ENCODE results near the gene ZBTB24. TPM values are rescaled to one million over a fixed set of nuclear protein-coding genes. Genes with fewer than 3 reads are reported as not detected.
A peak's percentile ranks its signal among the peaks of the same experiment; 100 is the strongest.

Gene ZBTB24
- total RNA-seq, 1 experiment from 2014 or later = 27.3 TPM

- no peaks in the 10 kb centered on the region for H4K20me1 ChIP-seq (ENCODE audit: control insufficient read depth, insufficient read depth, insufficient read length)
- H3K23me2 ChIP-seq (ENCODE audit: insufficient read length, low read depth, low read length, poor library complexity, severe bottlenecking) = no peaks in the 10 kb centered on the region
- H3K79me2 ChIP-seq (ENCODE audit: insufficient read depth, low read length) = no peaks in the 10 kb centered on the region
- Mint-ChIP-seq H3K27ac (0 out of 7 replicates have a peak overlapping the region, but pooled peaks of 1 of the 3 experiments have one; percentile 49), H3K27me3 (ENCODE audit: low read depth) (peaks cover 3% of the 10 kb centered on the region; the same call in 1 of the 2 replicates), H3K9me3 (no peaks in the 10 kb centered on the region; a peak in 1 of 5 replicates), H3K36me3 (ENCODE audit: insufficient read depth in 1 of 3, low read depth in 3 of 3) (no peaks in the 10 kb centered on the region; a peak in 1 of 7 replicates), H3K4me3 (no peak overlapping the region), H3K4me1 (peaks cover 45 to 51% of the 10 kb centered on the region in 2 experiments)
- no peak overlapping the region for H3K4ac ChIP-seq (ENCODE audit: low read depth, low read length)
- H3K27me3 ChIP-seq (ENCODE audit: insufficient read depth, low read length) = no peaks in the 10 kb centered on the region
- WGBS (ENCODE audit: extremely low coverage, insufficient read length, low lambda C conversion rate) = no CpG with 5 or more reads among the region's 4 CpGs
- no peak for DNase-seq
- no peak overlapping the region for H3K9ac ChIP-seq (ENCODE audit: extremely low read depth, insufficient read length, low read length)
- H4K5ac ChIP-seq (ENCODE audit: insufficient read length, low read depth, low read length) = no peak overlapping the region
- no peak overlapping the region for H3K56ac ChIP-seq (ENCODE audit: insufficient read length, low read depth, low read length)
- no peak overlapping the region for H3K23ac ChIP-seq (ENCODE audit: insufficient read length, low read depth, low read length)
- peaks cover 2% of the 10 kb centered on the region; the same call in 1 of the 2 replicates for H3K4me1 ChIP-seq (ENCODE audit: insufficient read depth, low read length)
- H2BK12ac ChIP-seq (ENCODE audit: insufficient read length, low read depth, low read length) = no peak overlapping the region
- no peak overlapping the region for H3K4me2 ChIP-seq (ENCODE audit: insufficient read depth, insufficient read length, low read length)
- TF ChIP-seq, protein P1, sequence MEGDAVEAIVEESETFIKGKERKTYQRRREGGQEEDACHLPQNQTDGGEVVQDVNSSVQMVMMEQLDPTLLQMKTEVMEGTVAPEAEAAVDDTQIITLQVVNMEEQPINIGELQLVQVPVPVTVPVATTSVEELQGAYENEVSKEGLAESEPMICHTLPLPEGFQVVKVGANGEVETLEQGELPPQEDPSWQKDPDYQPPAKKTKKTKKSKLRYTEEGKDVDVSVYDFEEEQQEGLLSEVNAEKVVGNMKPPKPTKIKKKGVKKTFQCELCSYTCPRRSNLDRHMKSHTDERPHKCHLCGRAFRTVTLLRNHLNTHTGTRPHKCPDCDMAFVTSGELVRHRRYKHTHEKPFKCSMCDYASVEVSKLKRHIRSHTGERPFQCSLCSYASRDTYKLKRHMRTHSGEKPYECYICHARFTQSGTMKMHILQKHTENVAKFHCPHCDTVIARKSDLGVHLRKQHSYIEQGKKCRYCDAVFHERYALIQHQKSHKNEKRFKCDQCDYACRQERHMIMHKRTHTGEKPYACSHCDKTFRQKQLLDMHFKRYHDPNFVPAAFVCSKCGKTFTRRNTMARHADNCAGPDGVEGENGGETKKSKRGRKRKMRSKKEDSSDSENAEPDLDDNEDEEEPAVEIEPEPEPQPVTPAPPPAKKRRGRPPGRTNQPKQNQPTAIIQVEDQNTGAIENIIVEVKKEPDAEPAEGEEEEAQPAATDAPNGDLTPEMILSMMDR (conservative IDR thresholded peaks at IDR 0.05) = no peak
- H3K27ac ChIP-seq (ENCODE audit: insufficient read length, low read depth, low read length) = no peak overlapping the region
- no peaks in the 10 kb centered on the region for H3K9me3 ChIP-seq (ENCODE audit: control insufficient read depth, low read depth, low read length)
- no peak overlapping the region for H2BK20ac ChIP-seq (ENCODE audit: low read depth, low read length, poor library complexity, severe bottlenecking)
- H3K18ac ChIP-seq (ENCODE audit: insufficient read length, low read depth, low read length) = no peak overlapping the region
- no peak overlapping the region for H3T11ph ChIP-seq (ENCODE audit: low read length)
- no peak overlapping the region for H2BK15ac ChIP-seq (ENCODE audit: low read depth, low read length)
- no peak overlapping the region for H2BK120ac ChIP-seq (ENCODE audit: low read depth, low read length, poor library complexity, severe bottlenecking)
- no peaks in the 10 kb centered on the region for H3K79me1 ChIP-seq (ENCODE audit: insufficient read depth, low read depth, low read length, poor library complexity, severe bottlenecking)
- no peak overlapping the region for H2AK5ac ChIP-seq (ENCODE audit: insufficient read length, low read length)
- no peak overlapping the region for H4K91ac ChIP-seq (ENCODE audit: insufficient read length, low read depth, low read length)
- no peak overlapping the region for H2BK5ac ChIP-seq (ENCODE audit: insufficient read length, low read length)
- no peak overlapping the region for H3K14ac ChIP-seq (ENCODE audit: insufficient read depth, low read length)
- no peak overlapping the region for H2AFZ ChIP-seq (ENCODE audit: low read length)
- H4K8ac ChIP-seq (replicated peaks; ENCODE audit: insufficient read length, low read depth, low read length) = no peak overlapping the region
Observed at GRCh38 chr6:109498052-109498451, 15.0 kb upstream of the ZBTB24 start.

Measured in H9 (cell line).